Mesothelial cell of epicardium (in vitro differentiated cells): ENCODE measurements around the gene PHACTR1. TPM values are rescaled to one million over a fixed set of nuclear protein-coding genes. Genes with fewer than 3 reads are reported as not detected.
"Not testable (repeated sequence)": the region's sequence is repeated elsewhere in the genome, so short reads cannot be mapped to it uniquely, and the experiment has no call there.

Source experiments
- DNase-seq, 2 experiments: peaks; one replicate each; pipeline ENCODE4 v3.0.0; 2021; ENCODE audit warnings: low spot score in 2 of 2; ENCODE audit not compliant: unreplicated experiment in 2 of 2
- H3K27ac Mint-ChIP-seq: 2 replicates; pipeline ENCODE4 v1.8.0; 2021; ENCODE audit warnings: mixed read lengths
- H3K27me3 Mint-ChIP-seq: 2 replicates; pipeline ENCODE4 v1.8.0; 2021; ENCODE audit warnings: low read depth, mixed read lengths
- H3K36me3 Mint-ChIP-seq: 2 replicates; pipeline ENCODE4 v1.8.0; 2021; ENCODE audit warnings: mixed read lengths
- H3K4me1 Mint-ChIP-seq: 2 replicates; pipeline ENCODE4 v1.8.0; 2021; ENCODE audit warnings: mixed read lengths
- H3K4me3 Mint-ChIP-seq: 2 replicates; pipeline ENCODE4 v1.8.0; 2021; ENCODE audit warnings: mild to moderate bottlenecking, moderate library complexity, mixed read lengths
- H3K9me3 Mint-ChIP-seq: 2 replicates; pipeline ENCODE4 v1.8.0; 2021; ENCODE audit warnings: mixed read lengths
- CTCF ChIP-seq: fragments of 200-600 bp; sonication (generic); IDR thresholded peaks from one replicate; pipeline ENCODE4 v1.5.0; 2021; ENCODE audit warnings: antibody characterized with exemption; ENCODE audit not compliant: unreplicated experiment
- total RNA-seq: library from RNA; stranded (reverse); gene quantifications from 3 replicates; pipeline ENCODE4 v1.2.1, GENCODE V29; 2021

The PHACTR1 gene
- total RNA-seq, 1 donor from 2014 or later: 0.76 TPM

- no peaks in the 10 kb centered on the region for H3K36me3 Mint-ChIP-seq
- H3K9me3 Mint-ChIP-seq: no peaks in the 10 kb centered on the region
- H3K4me3 Mint-ChIP-seq: no peak overlapping the region
- H3K27me3 Mint-ChIP-seq: peaks cover 75% of the 10 kb centered on the region
- DNase-seq: no peak
- no peak for TF ChIP-seq CTCF
- H3K27ac Mint-ChIP-seq: no peak overlapping the region
- no peaks in the 10 kb centered on the region for H3K4me1 Mint-ChIP-seq
Measured at GRCh38 chr6:12760911-12761310, 44.3 kb downstream of the PHACTR1 start.

GRCh38 chr6:12761376-12762115 lies 45.0 kb downstream of the PHACTR1 start:
- H3K4me3 Mint-ChIP-seq: no peak overlapping the region
- no peaks in the 10 kb centered on the region for H3K9me3 Mint-ChIP-seq
- peaks cover 70% of the 10 kb centered on the region for H3K27me3 Mint-ChIP-seq
- TF ChIP-seq CTCF: no peak
- DNase-seq: no peak
- no peaks in the 10 kb centered on the region for H3K36me3 Mint-ChIP-seq
- H3K4me1 Mint-ChIP-seq: no peaks in the 10 kb centered on the region
- H3K27ac Mint-ChIP-seq: no peak overlapping the region

- not testable (repeated sequence) for H3K36me3 Mint-ChIP-seq, H3K27ac Mint-ChIP-seq, H3K4me3 Mint-ChIP-seq, H3K9me3 Mint-ChIP-seq, H3K4me1 Mint-ChIP-seq, DNase-seq
- H3K27me3 Mint-ChIP-seq: peaks cover 67% of the 10 kb centered on the region
Measured at GRCh38 chr6:12762731-12763434, 46.3 kb downstream of the PHACTR1 start.

- no peak for DNase-seq
Measured at GRCh38 chr6:12766365-12766764, 49.8 kb downstream of the PHACTR1 start.

GRCh38 chr6:12767016-12767415 lies 50.4 kb downstream of the PHACTR1 start:
- no peaks in the 10 kb centered on the region for H3K36me3 Mint-ChIP-seq
- no peaks in the 10 kb centered on the region for H3K4me1 Mint-ChIP-seq
- H3K27ac Mint-ChIP-seq: no peak overlapping the region
- no peak overlapping the region for H3K4me3 Mint-ChIP-seq
- DNase-seq: no peak
- no peaks in the 10 kb centered on the region for H3K9me3 Mint-ChIP-seq
- TF ChIP-seq CTCF: no peak
- peaks cover 71% of the 10 kb centered on the region for H3K27me3 Mint-ChIP-seq

More at GRCh38 chr6:12766365-12766764, 49.8 kb downstream of the PHACTR1 start:
- no peaks in the 10 kb centered on the region for H3K9me3 Mint-ChIP-seq
- H3K27ac Mint-ChIP-seq: no peak overlapping the region
- H3K4me3 Mint-ChIP-seq: no peak overlapping the region
- H3K4me1 Mint-ChIP-seq: no peaks in the 10 kb centered on the region
- no peaks in the 10 kb centered on the region for H3K36me3 Mint-ChIP-seq
- peaks cover 70% of the 10 kb centered on the region for H3K27me3 Mint-ChIP-seq
- TF ChIP-seq CTCF: no peak

GRCh38 chr6:12769556-12770256 lies 53.1 kb downstream of the PHACTR1 start:
- H3K9me3 Mint-ChIP-seq: no peaks in the 10 kb centered on the region
- no peak overlapping the region for H3K4me3 Mint-ChIP-seq
- DNase-seq: no peak
- H3K27me3 Mint-ChIP-seq: peaks cover 69% of the 10 kb centered on the region
- H3K27ac Mint-ChIP-seq: no peak overlapping the region
- no peaks in the 10 kb centered on the region for H3K36me3 Mint-ChIP-seq
- H3K4me1 Mint-ChIP-seq: no peaks in the 10 kb centered on the region
- TF ChIP-seq CTCF: no peak
